Esophagus mucosa (tissue), 1 donor: ENCODE results near the gene RPH3AL. TPM values are rescaled to one million over a fixed set of nuclear protein-coding genes. Genes with fewer than 3 reads are reported as not detected.
"Not testable (repeated sequence)": the region's sequence is repeated elsewhere in the genome, so short reads cannot be mapped to it uniquely, and the experiment has no call there.

Experiments
- ATAC-seq: fragments of 200-7000 bp; cut with Tn5 transposase; one replicate; pipeline ENCODE4 v1.9.1; 2020
- total RNA-seq: library from RNA; stranded (reverse); gene quantifications from one replicate; pipeline ENCODE4 v1.2.4, GENCODE V29; 2023
- donor health status: DM: yes; HTN: yes; CAD: no.

The RPH3AL gene
- total RNA-seq, 1 donor from 2014 or later: 10.0 TPM

- no peak for ATAC-seq
These were observed 116.6 kb downstream of the RPH3AL start for GRCh38 chr17:235831-236640.

GRCh38 chr17:234994-235830, 117.4 kb downstream of the RPH3AL start:
- not testable (repeated sequence) for ATAC-seq

- ATAC-seq: not testable (repeated sequence)
These were observed 118.2 kb downstream of the RPH3AL start for GRCh38 chr17:234163-234993.

GRCh38 chr17:233473-233941, 119.1 kb downstream of the RPH3AL start:
- peak; percentile 51 for ATAC-seq

GRCh38 chr17:231966-232807, 120.4 kb downstream of the RPH3AL start:
- no peak for ATAC-seq

- ATAC-seq: no peak
These were observed 121.2 kb downstream of the RPH3AL start for GRCh38 chr17:231191-231965.

- ATAC-seq: no peak
These were observed 122.2 kb downstream of the RPH3AL start for GRCh38 chr17:230395-230770.

GRCh38 chr17:229709-230394, 122.8 kb downstream of the RPH3AL start:
- ATAC-seq: no peak

GRCh38 chr17:228951-229708, 123.5 kb downstream of the RPH3AL start:
- ATAC-seq: no peak

- ATAC-seq: no peak
These were observed 124.5 kb downstream of the RPH3AL start for GRCh38 chr17:227946-228615.

GRCh38 chr17:227078-227945, 125.3 kb downstream of the RPH3AL start:
- ATAC-seq: no peak

GRCh38 chr17:226108-227077, 126.2 kb downstream of the RPH3AL start:
- ATAC-seq: no peak

GRCh38 chr17:225551-225950, 127.1 kb downstream of the RPH3AL start:
- ATAC-seq: no peak

- not testable (repeated sequence) for ATAC-seq
These were observed 128.0 kb downstream of the RPH3AL start for GRCh38 chr17:224576-224975.

GRCh38 chr17:223723-224471, 128.7 kb downstream of the RPH3AL start:
- ATAC-seq: no peak

GRCh38 chr17:222172-222571, 130.4 kb downstream of the RPH3AL start:
- no peak for ATAC-seq
